NCI-H345 (cell line): ENCODE data around the gene SLC15A4.
"Not testable (repeated sequence)": the region's sequence is repeated elsewhere in the genome, so short reads cannot be mapped to it uniquely, and the experiment has no call there.

Source experiments
- DNase-seq: peaks from one replicate; lab custom pipeline; 2025; lab: John Stamatoyannopoulos, UW

SLC15A4 gene

GRCh38 chr12:128814411-128815261, 9.1 kb downstream of the SLC15A4 start:
- DNase-seq: no peak

GRCh38 chr12:128813883-128814282, 9.9 kb downstream of the SLC15A4 start:
- no peak for DNase-seq

GRCh38 chr12:128813392-128813791, 10.4 kb downstream of the SLC15A4 start:
- DNase-seq: no peak

GRCh38 chr12:128811806-128812205, 12.0 kb downstream of the SLC15A4 start:
- no peak for DNase-seq

- no peak for DNase-seq
These were observed 13.3 kb downstream of the SLC15A4 start for GRCh38 chr12:128810182-128811127.

GRCh38 chr12:128808651-128809050, 15.1 kb downstream of the SLC15A4 start:
- no peak for DNase-seq

GRCh38 chr12:128807161-128807724, 16.5 kb downstream of the SLC15A4 start:
- DNase-seq: no peak

GRCh38 chr12:128806573-128806972, 17.2 kb downstream of the SLC15A4 start:
- no peak for DNase-seq

GRCh38 chr12:128805406-128805805, 18.4 kb downstream of the SLC15A4 start:
- DNase-seq: not testable (repeated sequence)

- DNase-seq: no peak
These were observed 19.0 kb downstream of the SLC15A4 start for GRCh38 chr12:128804762-128805161.

GRCh38 chr12:128803788-128804187, 20.0 kb downstream of the SLC15A4 start:
- DNase-seq: no peak

- no peak for DNase-seq
These were observed 21.0 kb downstream of the SLC15A4 start for GRCh38 chr12:128802756-128803155.

- no peak for DNase-seq
These were observed 21.8 kb downstream of the SLC15A4 start for GRCh38 chr12:128801879-128802391.

- no peak for DNase-seq
These were observed 23.2 kb downstream of the SLC15A4 start for GRCh38 chr12:128800606-128801005.

GRCh38 chr12:128798571-128799341, 25.0 kb downstream of the SLC15A4 start:
- no peak for DNase-seq

- no peak for DNase-seq
These were observed 26.3 kb downstream of the SLC15A4 start for GRCh38 chr12:128797119-128798118.

GRCh38 chr12:128796439-128797118, 27.2 kb downstream of the SLC15A4 start:
- DNase-seq: no peak

GRCh38 chr12:128795530-128796361, 28.0 kb downstream of the SLC15A4 start:
- no peak for DNase-seq
